ENCODE results near the gene ODAD2.

Gene ODAD2

DNA sequence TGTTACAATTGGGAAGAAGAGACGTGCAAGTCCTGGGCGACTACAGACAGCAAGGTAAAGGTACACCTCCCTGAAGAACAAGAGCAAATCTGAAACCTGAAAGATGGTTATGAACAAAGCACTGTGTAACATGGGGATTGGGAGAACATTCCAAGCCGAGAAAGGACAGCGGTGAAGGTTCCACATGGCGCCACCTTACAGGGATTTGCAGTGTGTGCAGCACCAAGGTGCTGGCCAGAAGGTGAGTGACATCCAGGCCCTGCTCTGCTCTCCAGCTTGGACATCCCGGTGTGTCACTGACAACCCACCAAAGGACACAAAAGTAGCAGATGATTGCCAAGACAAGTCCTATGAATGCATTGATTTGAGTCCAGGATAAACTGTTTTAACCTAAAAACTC, 165.1 kb downstream of the ODAD2 start:
- no peak for DNase-seq

DNA sequence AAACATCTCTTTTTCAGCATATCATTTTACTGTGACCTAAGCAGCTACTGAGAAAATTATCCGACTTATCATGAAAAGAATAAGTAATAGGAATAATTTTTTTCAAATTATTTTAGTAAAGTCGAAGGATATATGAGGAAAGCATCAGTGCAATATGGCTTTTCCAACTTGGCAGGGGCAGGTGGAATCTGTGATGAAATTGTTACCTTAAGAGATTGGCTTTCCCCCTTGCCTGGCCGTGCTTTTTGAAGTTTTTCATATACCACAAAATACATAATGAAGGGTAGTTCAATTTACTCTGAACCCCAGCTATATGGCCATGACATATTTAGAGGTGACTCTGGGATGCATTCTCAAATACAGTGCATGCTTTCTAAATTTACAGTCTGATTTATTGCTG, 166.1 kb downstream of the ODAD2 start:
- DNase-seq = no peak

DNA sequence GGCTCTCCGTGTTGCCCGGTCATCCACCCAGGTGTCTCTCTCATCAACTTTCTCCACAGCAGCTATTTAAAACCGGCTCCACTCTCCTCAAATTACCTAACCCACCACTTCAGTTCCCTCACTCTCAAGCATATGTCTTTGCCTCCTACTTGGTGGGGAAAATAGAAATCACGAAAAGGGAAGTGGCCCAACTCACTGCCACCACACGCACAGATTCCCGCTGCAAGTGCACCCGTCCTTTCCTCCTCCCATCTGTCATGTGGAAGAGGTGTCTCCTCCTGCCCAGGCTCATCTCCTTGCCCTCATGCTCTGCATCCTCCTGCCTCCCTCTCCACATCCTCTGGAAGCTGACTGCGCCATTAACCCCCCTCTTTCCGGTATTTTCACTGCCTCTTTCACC, 172.5 kb downstream of the ODAD2 start:
- DNase-seq = no peak

DNA sequence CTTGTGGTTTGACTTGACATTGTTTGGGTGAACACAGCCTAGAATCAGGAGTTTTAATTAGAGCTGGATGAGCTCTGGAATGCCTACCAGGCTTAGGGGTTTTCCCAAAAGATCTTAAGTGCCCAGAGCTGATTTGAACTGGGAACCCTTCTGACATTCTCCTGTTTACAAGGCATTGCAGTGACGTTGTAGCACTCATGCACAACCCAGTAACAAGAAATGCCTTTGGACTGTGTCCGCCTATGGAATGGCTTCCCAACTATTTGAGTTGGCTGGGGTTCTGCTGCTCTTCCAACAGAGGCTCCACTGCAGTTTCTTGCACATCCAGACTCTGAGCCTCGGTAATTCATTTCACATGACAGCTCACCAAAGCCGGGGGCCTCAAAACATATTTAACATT, 176.6 kb downstream of the ODAD2 start:
- DNase-seq = no peak

DNA sequence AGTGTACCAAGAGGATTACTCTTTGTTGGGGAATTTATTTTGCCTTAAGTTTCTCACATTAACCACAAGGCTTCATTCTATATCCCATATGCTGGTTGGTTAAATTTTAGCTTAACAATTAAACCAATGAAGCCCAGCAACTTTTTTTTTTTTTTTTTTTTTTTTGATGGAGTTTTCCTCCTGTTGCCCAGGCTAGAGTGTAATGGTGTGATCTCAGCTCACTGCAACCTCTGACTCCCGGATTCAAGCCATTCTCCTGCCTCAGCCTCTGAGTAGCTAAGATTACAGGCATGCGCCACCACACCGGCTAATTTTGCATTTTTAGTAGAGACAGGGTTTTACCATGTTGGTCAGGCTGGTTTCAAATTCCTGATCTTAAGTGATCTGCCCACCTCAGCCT, 178.2 kb downstream of the ODAD2 start:
- DNase-seq = no peak

DNA sequence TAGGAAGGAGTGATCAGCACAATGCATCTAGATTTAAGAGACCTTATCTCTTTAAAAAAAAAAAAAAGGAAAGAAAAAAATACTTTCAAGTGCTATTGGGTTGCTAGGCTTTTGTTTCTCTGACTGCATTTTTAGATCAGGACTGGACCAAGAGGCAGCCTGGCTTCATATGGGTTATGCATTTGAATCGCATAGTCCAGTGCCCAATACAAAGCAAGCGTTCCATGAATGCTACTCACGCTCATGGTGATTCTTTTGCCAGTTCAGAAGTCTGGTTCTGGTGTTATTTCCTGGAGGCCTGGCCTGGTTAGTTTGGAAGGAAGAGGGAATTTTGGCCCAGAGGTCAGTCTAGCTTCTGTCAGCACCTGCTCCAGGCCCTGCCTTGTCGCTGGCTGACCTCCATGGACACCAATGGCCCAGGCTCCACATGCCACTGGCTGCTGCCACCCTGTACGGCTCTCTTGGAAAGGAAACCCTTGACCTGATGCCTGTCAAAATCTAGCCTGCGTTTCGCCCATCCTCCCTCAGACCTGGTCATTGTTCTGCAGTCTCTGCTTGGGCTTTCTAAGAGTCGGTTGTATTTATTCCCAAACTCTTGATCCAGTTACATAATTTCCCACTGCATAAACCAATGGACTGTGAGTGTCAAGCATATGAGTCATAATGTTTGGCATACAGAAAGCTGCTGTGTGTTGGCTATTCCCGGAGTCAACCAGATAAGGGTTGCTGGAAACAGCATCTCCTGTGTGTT, 178.9 kb downstream of the ODAD2 start:
- peak; percentile 47 for DNase-seq

DNA sequence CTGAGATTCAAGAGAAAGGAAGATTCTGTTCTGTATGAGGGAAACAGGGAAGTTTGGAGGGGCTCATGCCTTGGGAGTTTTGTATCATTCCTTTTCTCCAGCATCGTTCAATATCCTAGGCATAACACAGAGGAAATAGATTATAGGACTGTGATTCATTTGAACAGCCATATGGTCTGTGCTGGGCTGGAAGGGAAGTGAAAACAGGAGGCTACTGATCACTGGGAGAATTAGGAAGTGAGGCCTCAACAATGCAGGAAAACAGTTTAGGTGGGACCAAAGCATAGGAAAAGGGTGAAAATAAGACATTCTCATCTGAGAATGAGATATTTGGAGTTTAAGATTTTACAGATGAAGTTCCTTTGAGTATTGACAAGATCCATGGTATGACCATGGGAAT, 182.6 kb downstream of the ODAD2 start:
- DNase-seq = no peak

DNA sequence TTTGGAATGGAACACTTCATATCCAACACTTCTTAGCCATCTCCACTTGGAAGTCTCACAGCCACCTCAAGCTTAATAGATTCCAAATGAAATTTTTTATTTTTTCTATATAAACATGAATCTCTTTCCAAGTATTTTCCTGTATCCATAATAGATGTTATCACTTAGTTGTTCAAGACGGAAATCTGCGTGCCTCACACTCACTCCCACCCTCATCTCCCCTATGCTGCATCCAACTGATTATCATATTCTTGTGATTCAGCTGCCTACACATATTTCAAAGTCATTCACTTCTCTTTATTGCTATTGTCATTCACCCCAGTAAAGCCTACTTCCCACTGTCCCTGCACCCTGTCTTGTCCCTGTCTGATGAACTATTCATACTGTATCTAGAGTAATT, 183.0 kb downstream of the ODAD2 start:
- DNase-seq = no peak

DNA sequence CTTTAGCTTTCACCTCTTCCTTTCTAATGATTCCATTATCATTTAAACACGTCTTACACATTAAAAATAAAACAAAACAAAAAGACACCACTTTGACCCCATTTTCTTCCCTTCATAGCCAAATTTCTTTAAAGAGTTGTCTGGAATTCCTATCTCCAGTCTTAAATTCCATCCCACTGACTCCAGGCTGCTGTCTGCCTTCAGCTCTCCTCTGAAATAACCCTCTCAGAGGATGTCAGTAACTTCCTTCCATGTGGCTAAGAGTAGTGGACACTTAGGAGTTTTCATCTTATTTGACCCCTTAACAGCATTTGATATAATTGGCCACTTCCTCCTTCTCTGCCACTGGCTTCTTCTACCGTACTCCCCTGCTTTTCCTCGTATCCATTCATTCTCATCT, 183.6 kb downstream of the ODAD2 start:
- no peak for DNase-seq

DNA sequence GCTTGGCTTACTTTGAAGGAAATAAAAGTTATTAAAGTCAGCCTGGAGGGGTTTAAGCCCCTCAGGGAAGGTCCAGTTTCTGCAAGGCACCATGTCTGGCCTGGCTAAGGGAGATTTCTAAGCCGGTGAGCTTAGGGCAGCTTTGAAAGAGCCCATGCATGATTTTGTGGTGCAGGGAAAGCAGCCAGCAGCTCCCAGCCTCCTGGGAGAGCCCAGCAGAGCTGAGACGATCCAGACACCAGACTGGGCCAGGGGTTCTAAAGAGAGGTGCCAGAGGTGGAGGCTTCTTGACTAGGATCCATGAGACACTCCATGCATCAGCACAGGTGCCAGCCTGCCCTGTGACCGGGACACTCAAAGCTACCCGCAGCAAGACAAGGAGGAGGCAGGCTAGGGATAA, 193.7 kb downstream of the ODAD2 start:
- DNase-seq = no peak

DNA sequence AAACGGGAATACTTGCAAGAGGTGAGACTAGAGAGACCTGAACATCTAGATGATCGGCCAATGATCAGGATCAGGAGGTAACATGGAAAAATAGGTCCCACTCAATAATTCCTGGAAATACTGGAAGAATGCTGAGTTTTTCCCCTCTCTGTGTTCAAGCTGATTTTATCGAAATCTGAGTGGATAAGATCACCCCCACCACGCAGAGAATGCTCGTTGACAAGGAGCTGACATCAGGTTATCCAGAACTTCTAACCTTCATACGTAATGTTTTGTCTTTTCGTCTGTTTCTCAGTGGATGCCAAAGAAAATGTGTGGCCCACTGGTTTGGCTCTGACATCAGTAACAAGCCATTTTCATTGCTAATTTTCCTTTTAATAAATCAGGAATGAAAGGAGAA, 194.7 kb downstream of the ODAD2 start:
- no peak for DNase-seq

DNA sequence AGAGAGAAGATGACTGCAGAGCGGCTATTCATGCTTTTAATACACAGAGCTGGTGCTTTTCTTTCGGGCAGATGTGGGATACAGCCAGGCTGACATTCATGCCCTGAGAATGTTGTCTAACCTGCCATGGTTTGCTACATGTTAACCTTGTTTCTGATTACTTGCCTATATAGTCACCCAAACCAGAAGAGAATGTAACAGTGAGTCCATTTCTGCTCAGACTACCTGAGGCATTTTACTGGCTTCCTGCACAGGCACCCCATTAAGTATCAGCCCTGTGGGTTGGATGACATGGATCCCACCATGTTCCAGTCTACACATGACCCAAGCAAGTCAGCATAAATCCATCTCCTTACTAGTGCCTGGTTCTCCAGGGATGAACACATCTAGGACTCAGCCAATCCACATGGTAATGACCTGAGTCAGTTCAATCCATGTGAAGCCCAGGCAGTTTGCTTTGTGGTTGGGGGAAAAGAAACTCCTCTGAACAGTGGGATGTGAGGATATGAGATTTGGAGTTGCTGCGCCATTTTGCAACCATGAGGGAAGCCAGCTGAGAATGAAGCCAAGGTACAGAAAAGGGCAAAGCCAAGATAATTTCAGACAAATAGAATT, 197.6 kb downstream of the ODAD2 start:
- no peak for DNase-seq

DNA sequence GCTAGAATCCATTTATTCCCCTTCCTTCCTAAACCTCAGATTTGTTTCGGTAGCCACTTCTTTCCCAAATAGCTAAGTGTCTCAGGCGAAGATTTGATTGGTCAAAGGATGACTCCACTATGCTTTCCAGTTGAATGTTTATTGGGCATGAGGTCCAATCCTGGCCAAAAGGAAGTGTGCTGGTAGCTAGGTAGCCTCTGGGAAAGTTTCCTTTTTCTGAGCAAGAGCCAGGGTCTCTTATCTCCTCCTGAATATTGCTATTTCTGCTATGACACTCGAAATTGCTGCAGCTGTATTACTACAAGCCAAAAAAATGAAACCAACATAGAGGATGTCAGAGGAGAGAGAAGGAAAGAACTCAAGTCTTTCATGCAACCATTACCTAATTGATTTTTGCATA, 199.8 kb downstream of the ODAD2 start:
- DNase-seq = no peak

DNA sequence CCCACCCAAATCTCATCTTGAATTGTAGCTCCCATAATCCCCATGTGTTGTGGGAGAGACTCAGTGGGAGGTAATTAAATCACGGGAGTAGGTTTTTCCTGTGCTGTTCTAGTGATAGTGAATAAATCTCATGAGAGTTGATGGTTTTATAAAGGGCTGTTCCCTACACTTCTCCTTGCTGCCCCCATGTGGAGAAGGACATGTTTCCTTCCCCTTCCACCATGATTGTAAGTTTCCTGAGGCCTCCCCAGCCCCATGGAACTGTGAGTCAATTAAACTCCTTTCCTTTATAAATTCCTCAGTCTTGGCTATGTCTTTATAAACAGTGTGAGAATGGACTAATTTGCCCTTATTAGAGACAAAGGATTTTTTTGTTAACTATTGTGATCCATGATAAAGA, 204.7 kb downstream of the ODAD2 start:
- DNase-seq = no peak

DNA sequence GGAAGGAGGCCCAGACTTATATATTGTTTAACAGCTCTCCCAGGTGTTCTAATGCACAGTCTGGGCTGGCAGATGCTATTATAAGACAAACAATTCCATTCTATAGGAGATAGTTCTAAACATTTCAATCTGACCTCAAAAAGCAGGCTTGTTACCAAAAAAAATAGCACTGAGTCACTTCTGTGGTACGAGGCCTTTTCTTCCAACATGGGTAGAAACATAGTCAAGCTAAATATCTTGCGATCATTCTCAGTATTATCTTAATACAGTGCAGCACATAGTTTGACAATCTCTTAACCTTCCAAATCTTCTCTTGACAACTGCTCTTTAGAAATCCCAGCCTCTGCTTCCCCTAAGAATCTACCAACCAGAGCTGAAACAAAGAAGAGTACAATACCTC, 206.7 kb downstream of the ODAD2 start:
- DNase-seq = no peak

DNA sequence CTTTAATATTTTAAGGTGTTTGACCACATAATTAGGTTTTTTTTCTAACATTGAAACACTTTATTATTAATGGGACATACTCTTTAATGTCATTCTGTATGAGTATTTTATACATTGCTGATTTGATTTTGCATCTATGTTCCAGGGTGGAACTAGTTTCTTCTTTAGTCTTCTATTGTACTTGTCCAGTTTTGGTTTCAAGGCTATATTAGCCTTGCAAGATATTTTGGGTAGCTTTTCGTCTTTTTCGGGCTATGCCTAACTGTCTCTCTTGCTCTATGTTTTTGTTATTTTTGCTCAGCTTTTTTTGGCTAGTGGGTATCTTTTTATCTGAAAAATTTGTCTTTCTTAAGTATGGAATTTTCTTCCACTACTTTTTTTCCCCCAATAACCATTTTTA, 214.6 kb downstream of the ODAD2 start:
- DNase-seq = no peak

DNA sequence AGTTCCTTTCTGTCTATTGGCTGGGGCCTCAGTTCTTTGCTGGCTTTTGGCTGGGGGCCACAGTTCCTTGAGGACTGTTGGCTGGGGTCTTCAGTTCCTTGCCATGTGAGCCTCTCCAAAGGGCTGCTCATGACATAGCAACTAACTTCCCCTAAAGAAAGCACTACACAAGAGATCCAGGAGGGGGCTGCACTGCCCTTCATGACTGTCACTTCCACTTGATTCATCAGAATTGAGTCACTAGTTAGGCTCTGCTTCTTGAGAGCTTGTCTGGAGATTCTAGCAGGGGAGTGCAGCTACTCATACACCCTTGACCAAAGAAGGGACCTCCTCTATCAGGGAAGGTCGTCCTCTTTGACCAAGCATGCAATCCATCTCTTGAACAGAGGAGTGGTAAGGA, 215.2 kb downstream of the ODAD2 start:
- no peak for DNase-seq

DNA sequence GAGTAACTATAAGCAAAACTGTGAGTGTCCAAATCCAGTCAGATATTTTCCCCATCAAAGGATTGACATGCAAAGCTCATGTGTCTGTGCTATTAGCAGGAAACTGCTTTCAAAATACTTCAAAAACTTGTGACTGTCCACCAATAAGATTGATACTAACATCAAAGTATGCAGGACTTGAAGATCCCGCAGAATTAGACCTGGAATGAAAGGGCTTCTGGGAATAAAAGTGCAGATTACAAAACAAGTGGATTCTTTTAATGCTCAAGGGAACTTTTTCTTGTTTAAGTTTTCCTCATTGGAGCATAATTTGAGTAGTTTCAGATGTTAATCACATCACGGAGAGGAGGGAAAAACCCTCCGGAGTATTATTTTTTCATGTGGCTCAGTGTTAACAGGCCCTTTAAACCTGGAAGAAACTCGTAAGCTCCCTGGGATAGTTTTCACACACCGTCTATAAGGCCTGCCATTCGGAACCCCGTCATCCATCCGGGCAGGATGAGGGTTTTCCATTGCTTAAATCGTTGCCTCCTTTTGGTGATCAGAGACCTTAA, 219.3 kb downstream of the ODAD2 start:
- no peak for DNase-seq

DNA sequence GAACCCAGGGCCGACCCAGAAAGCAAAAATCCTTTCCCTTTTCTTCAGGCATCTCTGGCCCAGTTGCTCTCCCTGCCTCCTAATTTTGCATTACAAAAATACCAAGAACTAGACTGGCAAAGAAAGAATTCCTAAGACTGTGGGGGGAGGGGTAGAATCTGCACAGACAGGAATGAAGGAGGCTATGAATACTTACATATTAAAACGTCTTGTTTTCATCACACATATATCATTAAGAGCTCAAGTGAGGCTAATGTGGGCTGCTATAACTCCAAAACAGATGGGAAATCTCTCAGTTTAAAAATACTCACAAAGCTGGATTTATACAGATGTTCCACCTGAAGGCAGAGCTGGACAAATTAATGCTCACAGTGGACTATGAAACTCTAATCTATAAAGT, 224.0 kb downstream of the ODAD2 start:
- DNase-seq = no peak

DNA sequence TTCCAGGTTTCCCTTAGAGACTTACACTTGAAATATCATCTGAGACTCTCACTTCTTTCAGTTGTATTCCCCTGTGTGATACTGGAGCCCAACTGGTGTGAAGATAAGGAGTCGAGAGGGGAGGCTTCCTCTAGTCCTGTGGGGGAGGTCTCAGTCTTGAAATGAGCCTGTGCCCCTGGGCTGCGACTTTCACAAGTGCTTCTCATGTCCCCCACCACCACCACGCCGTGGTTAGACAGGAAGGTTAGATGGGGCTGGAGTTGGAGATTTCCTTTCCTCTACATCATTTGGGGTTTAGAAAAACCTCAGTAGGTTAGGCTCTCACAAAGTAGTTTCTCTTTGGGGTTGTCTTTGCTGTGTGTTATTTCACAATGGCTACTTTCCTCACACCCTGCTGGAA, 227.6 kb downstream of the ODAD2 start:
- DNase-seq = no peak

DNA sequence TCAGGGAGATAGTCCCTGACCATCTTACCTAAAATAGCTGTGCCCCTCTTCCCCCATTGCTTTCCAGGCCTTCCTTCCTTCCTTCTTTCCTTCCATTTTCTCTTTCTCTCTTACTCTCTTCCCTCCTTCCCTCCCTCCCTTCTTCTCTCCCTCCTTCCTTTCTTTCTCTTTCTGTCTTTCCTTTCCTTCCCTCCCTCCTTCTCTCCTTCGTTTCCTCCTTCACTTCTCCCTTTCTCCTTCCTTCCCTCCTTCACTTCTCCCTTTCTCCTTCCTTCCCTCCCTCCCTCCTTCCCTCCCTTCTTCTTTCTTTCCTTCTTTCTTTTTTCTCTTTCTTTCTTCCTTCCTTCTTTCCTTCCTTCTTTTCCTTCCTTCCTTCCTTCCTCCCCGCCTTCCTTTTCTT, 228.7 kb downstream of the ODAD2 start:
- no peak for DNase-seq
